Neutrophil (primary cell): ENCODE data around the gene THSD4.

Experiments
- H3K27ac ChIP-seq: fragments of 200-600 bp; sonication (generic); 2 replicates; pipeline ENCODE4 v1.5.1; 2016; ENCODE audit warnings: mild to moderate bottlenecking, moderate library complexity
- H3K27me3 ChIP-seq: fragments of 200-600 bp; sonication (generic); 2 replicates; pipeline ENCODE4 v1.6.0; 2016; ENCODE audit warnings: mild to moderate bottlenecking
- H3K36me3 ChIP-seq: fragments of 200-600 bp; sonication (generic); 2 replicates; pipeline ENCODE4 v1.5.1; 2017
- H3K4me1 ChIP-seq, 2 experiments: fragments of 200-600 bp in 1 of 2; sonication (generic) in 1 of 2; 1 replicate in 1 of 2; 2 replicates in 1 of 2; pipeline versions ENCODE4 v1.5.1 to v1.6.1; 2013 to 2016; ENCODE audit warnings: low read depth in 1 of 2, low read length in 1 of 2, mild to moderate bottlenecking in 1 of 2, moderate library complexity in 1 of 2; ENCODE audit not compliant: control insufficient read depth in 1 of 2, insufficient read depth in 1 of 2
- H3K4me3 ChIP-seq, 2 experiments: fragments of 200-600 bp in 1 of 2; sonication (generic) in 1 of 2; 1 replicate in 1 of 2; 2 replicates in 1 of 2; pipeline ENCODE4 v1.5.1; 2013 to 2016; ENCODE audit warnings: low read depth in 1 of 2, low read length in 1 of 2, mild to moderate bottlenecking in 1 of 2, moderate library complexity in 1 of 2
- H3K9me3 ChIP-seq: fragments of 200-600 bp; sonication (generic); 2 replicates; pipeline ENCODE4 v1.5.1; 2016
- TF ChIP-seq, protein P1 (sequence below): fragments of 200-600 bp; sonication (generic); IDR thresholded peaks from 2 replicates; pipeline ENCODE4 v1.5.1; 2016; ENCODE audit warnings: antibody characterized with exemption

Gene THSD4

DNA sequence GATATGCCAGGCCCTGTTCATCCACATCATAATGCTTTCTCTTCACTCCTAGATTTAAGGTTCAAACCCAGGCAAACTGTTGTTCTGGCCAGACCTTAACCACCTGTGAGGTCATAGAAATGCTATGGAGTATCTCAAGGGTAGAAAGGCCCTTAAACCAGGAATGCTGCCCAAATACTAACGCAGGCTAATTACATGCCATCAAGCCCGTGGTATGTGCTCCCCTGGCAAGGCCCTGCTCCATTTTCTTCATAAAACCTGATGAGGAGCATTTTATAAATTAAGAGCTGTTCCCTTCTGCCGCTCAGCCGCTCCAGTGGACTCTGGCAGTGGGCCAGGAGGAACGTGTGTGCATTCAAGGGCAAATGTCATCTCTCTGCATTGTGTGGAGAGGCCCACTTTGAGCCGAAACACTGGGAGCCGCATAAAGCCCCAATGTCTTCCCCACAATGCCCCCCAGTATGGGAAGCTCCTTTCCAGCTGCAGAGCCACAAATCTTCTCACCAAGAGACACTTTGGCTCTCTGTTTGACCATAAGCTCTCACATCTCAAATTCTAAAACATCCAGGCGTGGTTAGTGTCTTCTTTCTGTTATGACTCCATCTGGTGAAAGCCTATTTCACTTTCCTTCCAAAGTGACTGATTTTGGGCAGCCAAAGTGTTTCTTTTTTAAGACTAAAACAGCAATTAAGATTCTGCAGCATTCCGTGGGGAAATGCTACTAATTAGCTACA lies 484.3 kb downstream of the THSD4 start:
- H3K36me3 ChIP-seq: no peaks in the 10 kb centered on the region
- H3K4me3 ChIP-seq: no peak overlapping the region
- peaks cover 3% of the 10 kb centered on the region for H3K27me3 ChIP-seq
- no peaks in the 10 kb centered on the region for H3K9me3 ChIP-seq
- TF ChIP-seq, protein P1, sequence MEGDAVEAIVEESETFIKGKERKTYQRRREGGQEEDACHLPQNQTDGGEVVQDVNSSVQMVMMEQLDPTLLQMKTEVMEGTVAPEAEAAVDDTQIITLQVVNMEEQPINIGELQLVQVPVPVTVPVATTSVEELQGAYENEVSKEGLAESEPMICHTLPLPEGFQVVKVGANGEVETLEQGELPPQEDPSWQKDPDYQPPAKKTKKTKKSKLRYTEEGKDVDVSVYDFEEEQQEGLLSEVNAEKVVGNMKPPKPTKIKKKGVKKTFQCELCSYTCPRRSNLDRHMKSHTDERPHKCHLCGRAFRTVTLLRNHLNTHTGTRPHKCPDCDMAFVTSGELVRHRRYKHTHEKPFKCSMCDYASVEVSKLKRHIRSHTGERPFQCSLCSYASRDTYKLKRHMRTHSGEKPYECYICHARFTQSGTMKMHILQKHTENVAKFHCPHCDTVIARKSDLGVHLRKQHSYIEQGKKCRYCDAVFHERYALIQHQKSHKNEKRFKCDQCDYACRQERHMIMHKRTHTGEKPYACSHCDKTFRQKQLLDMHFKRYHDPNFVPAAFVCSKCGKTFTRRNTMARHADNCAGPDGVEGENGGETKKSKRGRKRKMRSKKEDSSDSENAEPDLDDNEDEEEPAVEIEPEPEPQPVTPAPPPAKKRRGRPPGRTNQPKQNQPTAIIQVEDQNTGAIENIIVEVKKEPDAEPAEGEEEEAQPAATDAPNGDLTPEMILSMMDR: no peak
- no peaks in the 10 kb centered on the region for H3K4me1 ChIP-seq
- no peak overlapping the region for H3K27ac ChIP-seq

DNA sequence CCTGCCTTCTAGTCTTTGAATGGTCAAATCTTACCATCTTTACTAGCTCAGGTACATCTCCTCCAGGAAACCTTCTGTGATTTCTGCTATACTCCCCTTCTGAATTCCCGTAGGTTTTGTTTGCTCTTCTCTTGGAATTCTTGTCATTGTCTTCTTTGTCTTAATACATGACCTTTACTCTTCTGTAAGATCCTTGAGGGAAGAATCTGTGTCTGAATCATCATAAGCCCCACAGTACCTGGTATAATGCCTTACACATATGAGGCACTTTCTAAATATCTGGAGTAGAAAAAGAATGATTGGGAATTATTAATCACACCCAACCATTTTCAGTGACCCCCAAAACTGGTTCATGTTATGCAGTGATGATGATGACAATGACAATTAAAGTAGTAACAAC lies 485.0 kb downstream of the THSD4 start:
- Histone ChIP-seq H3K4me1 (no peaks in the 10 kb centered on the region), H3K4me3 (no peak overlapping the region), H3K27ac (no peak overlapping the region), H3K27me3 (peaks cover 3% of the 10 kb centered on the region), H3K9me3 (no peaks in the 10 kb centered on the region), H3K36me3 (no peaks in the 10 kb centered on the region)
- TF ChIP-seq, protein P1: no peak

DNA sequence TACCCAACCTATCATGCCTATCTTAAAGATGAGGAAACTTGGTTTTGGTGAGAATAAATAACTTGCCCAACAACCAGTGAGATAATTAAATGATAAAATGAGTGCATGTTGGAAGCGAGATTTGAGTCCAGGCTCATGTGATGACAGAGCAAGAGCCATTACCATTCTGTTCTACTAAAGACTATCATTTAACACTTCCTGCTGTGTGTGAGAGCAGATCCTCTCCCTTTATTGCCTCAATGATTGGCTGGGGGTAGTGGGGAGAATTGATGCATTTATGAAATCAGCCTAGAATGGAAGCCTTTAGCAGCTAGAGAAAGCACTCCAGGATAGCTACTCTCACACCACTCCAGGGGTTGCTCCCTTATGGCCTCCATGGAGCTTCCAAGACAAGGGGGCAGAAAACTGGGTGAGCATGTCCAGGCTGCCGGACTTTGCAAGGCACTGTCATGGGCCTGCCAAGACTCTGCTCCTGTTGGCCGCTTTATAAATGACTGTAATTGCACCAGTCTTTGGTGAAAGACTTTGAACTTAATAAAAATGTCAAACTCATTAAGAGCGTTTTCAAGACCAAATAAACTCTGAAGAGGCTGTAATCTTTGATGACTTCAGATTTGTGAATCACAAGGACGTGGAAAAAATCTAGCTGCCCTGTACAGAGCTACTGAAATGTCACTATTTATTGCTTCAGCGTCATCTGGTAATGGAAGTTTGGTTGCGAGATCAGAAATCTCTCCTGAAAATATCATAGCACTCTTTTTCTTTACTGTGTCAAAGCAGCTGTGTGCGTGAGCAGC lies 486.0 kb downstream of the THSD4 start:
- H3K4me1 ChIP-seq: no peaks in the 10 kb centered on the region
- no peaks in the 10 kb centered on the region for H3K9me3 ChIP-seq
- TF ChIP-seq, protein P1: no peak
- peaks cover 3% of the 10 kb centered on the region for H3K27me3 ChIP-seq
- H3K4me3 ChIP-seq: no peak overlapping the region
- H3K36me3 ChIP-seq: no peaks in the 10 kb centered on the region
- H3K27ac ChIP-seq: no peak overlapping the region

DNA sequence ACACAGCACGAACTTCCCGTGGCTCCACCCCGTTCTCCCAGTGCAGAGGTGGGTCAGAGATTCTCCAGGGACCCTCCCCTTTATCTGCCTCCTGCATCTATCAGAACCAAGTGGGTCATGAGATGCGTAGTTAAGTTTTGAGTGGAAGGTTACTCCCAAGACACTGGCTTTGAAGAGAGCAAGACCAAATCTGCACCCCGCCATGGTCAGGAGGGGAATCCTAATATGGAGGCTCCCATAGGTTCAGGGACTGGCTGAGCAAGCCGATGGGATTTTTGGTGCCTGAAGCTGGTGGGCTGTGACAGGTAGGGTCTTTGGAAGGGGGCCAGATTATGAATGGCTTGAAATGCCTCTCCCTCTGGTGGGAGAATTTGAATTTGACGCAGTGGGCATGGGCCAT lies 488.1 kb downstream of the THSD4 start:
- no peaks in the 10 kb centered on the region for H3K4me1 ChIP-seq
- H3K36me3 ChIP-seq: no peaks in the 10 kb centered on the region
- no peaks in the 10 kb centered on the region for H3K9me3 ChIP-seq
- peaks cover 3% of the 10 kb centered on the region for H3K27me3 ChIP-seq
- TF ChIP-seq, protein P1: no peak
- H3K4me3 ChIP-seq: no peak overlapping the region
- no peak overlapping the region for H3K27ac ChIP-seq

DNA sequence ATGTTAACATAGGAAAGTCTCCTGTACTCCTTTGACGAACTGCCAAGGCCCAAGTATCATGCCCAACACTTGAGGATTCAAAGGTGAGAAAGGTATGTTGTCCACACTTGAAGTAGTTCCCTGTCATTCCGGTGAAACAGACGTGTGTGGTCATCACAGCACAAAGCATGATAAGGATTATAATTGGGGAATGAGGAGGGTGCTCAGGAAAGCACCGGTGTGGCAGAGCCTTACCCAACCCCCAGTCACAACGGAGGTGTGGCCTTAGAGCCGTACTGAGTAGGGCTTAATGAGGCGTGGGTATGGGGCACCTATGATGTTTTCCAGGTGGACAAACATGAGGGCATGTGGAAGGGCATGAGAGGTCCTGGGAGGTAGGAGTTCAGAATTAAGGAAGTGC lies 492.1 kb downstream of the THSD4 start:
- H3K4me1 ChIP-seq: no peaks in the 10 kb centered on the region
- TF ChIP-seq, protein P1: no peak
- no peaks in the 10 kb centered on the region for H3K36me3 ChIP-seq
- peaks cover 16% of the 10 kb centered on the region for H3K27me3 ChIP-seq
- H3K27ac ChIP-seq: no peak overlapping the region
- no peak overlapping the region for H3K4me3 ChIP-seq
- H3K9me3 ChIP-seq: no peaks in the 10 kb centered on the region
